Endodermal cell (in vitro differentiated cells): ENCODE measurements around the gene STX8. TPM values are rescaled to one million over a fixed set of nuclear protein-coding genes. Genes with fewer than 3 reads are reported as not detected.

Source experiments
- DNase-seq: peaks from one replicate; pipeline ENCODE4 v3.0.0-alpha.2; 2017
- H3K27ac ChIP-seq: 2 replicates; pipeline ENCODE4 v1.5.1; 2013; ENCODE audit warnings: mild to moderate bottlenecking, low read depth, low read length, moderate library complexity
- H3K27me3 ChIP-seq: 2 replicates; pipeline ENCODE4 v1.6.1; 2013; ENCODE audit warnings: mild to moderate bottlenecking, low read length, moderate library complexity; ENCODE audit not compliant: insufficient read depth, control insufficient read depth, poor library complexity, severe bottlenecking
- H3K36me3 ChIP-seq: 2 replicates; pipeline ENCODE4 v1.7.0; 2013; ENCODE audit warnings: mild to moderate bottlenecking, low read length, moderate library complexity; ENCODE audit not compliant: control insufficient read depth, insufficient read depth
- H3K4me1 ChIP-seq: one replicate; pipeline ENCODE4 v1.7.0; 2013; ENCODE audit warnings: low read length; ENCODE audit not compliant: control insufficient read depth, insufficient read depth
- H3K4me3 ChIP-seq: 2 replicates; pipeline ENCODE4 v1.5.1; 2013; ENCODE audit warnings: mild to moderate bottlenecking, low read length, moderate library complexity
- H3K9ac ChIP-seq: 2 replicates; pipeline ENCODE4 v1.6.1; 2013; ENCODE audit warnings: mild to moderate bottlenecking, low read length, moderate library complexity; ENCODE audit not compliant: poor library complexity, severe bottlenecking; ENCODE audit errors: extremely low read depth
- H3K9me3 ChIP-seq: 2 replicates; pipeline ENCODE4 v1.6.1; 2013; ENCODE audit warnings: mild to moderate bottlenecking, low read length, moderate library complexity; ENCODE audit not compliant: control insufficient read depth
- H3K27ac Mint-ChIP-seq: 2 replicates; pipeline ENCODE4 v1.8.0; 2020; ENCODE audit warnings: mixed read lengths
- H3K27me3 Mint-ChIP-seq: 2 replicates; pipeline ENCODE4 v1.8.0; 2021; ENCODE audit warnings: mild to moderate bottlenecking, mixed read lengths; ENCODE audit not compliant: insufficient read depth
- H3K36me3 Mint-ChIP-seq: 2 replicates; pipeline ENCODE4 v1.8.0; 2020; ENCODE audit warnings: low read depth, mixed read lengths
- H3K4me1 Mint-ChIP-seq: 2 replicates; pipeline ENCODE4 v1.8.0; 2020; ENCODE audit warnings: mixed read lengths
- H3K4me3 Mint-ChIP-seq: 2 replicates; pipeline ENCODE4 v1.8.0; 2020; ENCODE audit warnings: mild to moderate bottlenecking, moderate library complexity, mixed read lengths
- H3K9me3 Mint-ChIP-seq: 2 replicates; pipeline ENCODE4 v1.8.0; 2020; ENCODE audit warnings: mild to moderate bottlenecking, mixed read lengths
- WGBS, 2 experiments: methylation state at CpG; one replicate each; pipeline versions ENCODE4 v1.1.5 to v1.1.7; 2013; ENCODE audit warnings: missing lambda C conversion rate in 2 of 2, mixed read lengths in 1 of 2; ENCODE audit not compliant: insufficient coverage in 1 of 2, insufficient read length in 1 of 2; 5-methylcytosine and 5-hydroxymethylcytosine counted together
- total RNA-seq, 2 donors: library from RNA; stranded (reverse); fragmentation: NEBNext Ultra II Directional in 1 of 2; extraction: Animal tissue kit (Norgen Biotek cat#: 25700) in 1 of 2; gene quantifications; 2 replicates in 1 of 2; 3 replicates in 1 of 2; pipeline ENCODE4 v1.2.1, GENCODE V29; 2021
- TF ChIP-seq, protein P1 (sequence below): fragments of 200-600 bp; sonication (generic); conservative IDR thresholded peaks from 2 replicates; pipeline ENCODE4 v1.5.0; 2021; ENCODE audit warnings: antibody characterized with exemption, mild to moderate bottlenecking

Gene STX8
- total RNA-seq, 2 donors from 2014 or later: 82.5 to 98.2 TPM

GRCh38 chr17:9211133-9211765, 364.4 kb downstream of the STX8 start:
- Mint-ChIP-seq H3K9me3 (peaks cover 17% of the 10 kb centered on the region), H3K27ac (no peak overlapping the region), H3K4me1 (no peaks in the 10 kb centered on the region), H3K27me3 (peaks cover 2% of the 10 kb centered on the region), H3K4me3 (no peak overlapping the region), H3K36me3 (peaks cover 31% of the 10 kb centered on the region)
- H3K9me3 ChIP-seq: peaks cover 24% of the 10 kb centered on the region
- H3K9ac ChIP-seq: no peak overlapping the region
- 82 to 83% methylated on average over 12 to 13 of the region's 13 CpGs for WGBS, 2 experiments
- no peak overlapping the region for H3K27ac ChIP-seq
- peak; percentile 67 for DNase-seq
- H3K4me3 ChIP-seq: no peak overlapping the region
- no peaks in the 10 kb centered on the region for H3K27me3 ChIP-seq
- TF ChIP-seq, protein P1, sequence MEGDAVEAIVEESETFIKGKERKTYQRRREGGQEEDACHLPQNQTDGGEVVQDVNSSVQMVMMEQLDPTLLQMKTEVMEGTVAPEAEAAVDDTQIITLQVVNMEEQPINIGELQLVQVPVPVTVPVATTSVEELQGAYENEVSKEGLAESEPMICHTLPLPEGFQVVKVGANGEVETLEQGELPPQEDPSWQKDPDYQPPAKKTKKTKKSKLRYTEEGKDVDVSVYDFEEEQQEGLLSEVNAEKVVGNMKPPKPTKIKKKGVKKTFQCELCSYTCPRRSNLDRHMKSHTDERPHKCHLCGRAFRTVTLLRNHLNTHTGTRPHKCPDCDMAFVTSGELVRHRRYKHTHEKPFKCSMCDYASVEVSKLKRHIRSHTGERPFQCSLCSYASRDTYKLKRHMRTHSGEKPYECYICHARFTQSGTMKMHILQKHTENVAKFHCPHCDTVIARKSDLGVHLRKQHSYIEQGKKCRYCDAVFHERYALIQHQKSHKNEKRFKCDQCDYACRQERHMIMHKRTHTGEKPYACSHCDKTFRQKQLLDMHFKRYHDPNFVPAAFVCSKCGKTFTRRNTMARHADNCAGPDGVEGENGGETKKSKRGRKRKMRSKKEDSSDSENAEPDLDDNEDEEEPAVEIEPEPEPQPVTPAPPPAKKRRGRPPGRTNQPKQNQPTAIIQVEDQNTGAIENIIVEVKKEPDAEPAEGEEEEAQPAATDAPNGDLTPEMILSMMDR: no peak
- no peaks in the 10 kb centered on the region for H3K4me1 ChIP-seq
- H3K36me3 ChIP-seq: peaks cover 28% of the 10 kb centered on the region

DNA sequence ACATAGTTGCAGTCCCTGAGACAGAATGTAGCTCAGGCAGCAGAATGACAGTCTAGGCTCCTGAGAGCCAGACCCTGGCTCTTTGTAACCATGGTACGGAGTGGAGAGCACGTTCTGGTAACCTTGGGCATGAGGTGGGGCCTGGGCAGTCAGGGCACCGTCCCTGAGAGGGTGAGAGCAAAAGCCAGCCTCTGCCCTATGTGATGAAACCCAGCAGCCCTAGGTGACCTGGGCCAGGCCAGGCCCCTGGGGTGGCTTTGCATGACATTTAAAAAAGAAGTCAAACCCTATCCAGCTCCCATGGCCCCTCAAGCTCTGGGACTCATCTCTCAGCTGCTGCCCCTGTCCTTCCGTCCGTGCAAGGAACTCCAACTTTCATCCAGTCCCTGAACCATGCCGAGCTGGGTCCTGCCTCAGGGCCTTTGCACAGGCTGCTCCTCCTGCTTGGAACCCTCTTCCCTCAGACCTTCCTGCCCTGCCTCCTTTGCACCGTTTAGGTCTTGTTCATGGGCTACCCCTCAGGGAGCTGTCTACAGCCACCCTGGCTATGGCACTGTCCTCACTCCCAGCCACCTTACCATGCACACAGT, 365.7 kb downstream of the STX8 start:
- no peak overlapping the region for H3K4me3 Mint-ChIP-seq
- H3K36me3 Mint-ChIP-seq: peaks cover 19% of the 10 kb centered on the region
- peaks cover 2% of the 10 kb centered on the region for H3K27me3 Mint-ChIP-seq
- 93 to 96% methylated on average over 3 to 7 of the region's 7 CpGs for WGBS, 2 experiments
- Histone ChIP-seq H3K27me3 (no peaks in the 10 kb centered on the region), H3K4me3 (no peak overlapping the region), H3K4me1 (no peaks in the 10 kb centered on the region), H3K27ac (no peak overlapping the region), H3K9me3 (peaks cover 10% of the 10 kb centered on the region), H3K9ac (no peak overlapping the region), H3K36me3 (peaks cover 15% of the 10 kb centered on the region)
- no peak overlapping the region for H3K27ac Mint-ChIP-seq
- H3K4me1 Mint-ChIP-seq: peaks cover 8% of the 10 kb centered on the region
- DNase-seq: peak; percentile 33
- TF ChIP-seq, protein P1: no peak
- peaks cover 4% of the 10 kb centered on the region for H3K9me3 Mint-ChIP-seq

DNA sequence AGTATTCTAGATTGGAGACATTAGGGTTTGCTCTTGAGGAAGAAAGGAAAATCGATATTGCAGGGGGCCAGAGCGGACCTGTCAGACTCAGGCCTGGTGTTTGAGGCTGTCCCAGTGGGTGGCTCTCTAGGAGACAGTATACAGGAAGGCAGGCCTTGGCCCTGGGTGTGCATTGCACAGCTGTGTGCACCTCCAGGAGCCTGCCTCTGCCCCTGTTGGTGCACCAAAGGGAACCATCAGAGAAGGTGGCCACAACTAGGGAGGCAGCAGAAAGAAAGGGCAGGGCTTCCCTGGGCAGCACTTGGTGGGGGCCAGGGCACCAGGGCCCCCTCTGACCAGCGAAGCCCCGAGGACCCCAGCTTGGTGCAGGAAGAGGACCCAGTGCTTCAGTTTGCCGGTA, 366.3 kb downstream of the STX8 start:
- Histone ChIP-seq H3K27me3 (no peaks in the 10 kb centered on the region), H3K36me3 (peaks cover 12% of the 10 kb centered on the region), H3K9me3 (peaks cover 5% of the 10 kb centered on the region), H3K4me1 (no peaks in the 10 kb centered on the region), H3K27ac (no peak overlapping the region), H3K4me3 (no peak overlapping the region), H3K9ac (no peak overlapping the region)
- Mint-ChIP-seq H3K4me1 (peaks cover 8% of the 10 kb centered on the region), H3K36me3 (peaks cover 21% of the 10 kb centered on the region), H3K9me3 (peaks cover 2% of the 10 kb centered on the region), H3K27ac (no peak overlapping the region), H3K27me3 (peaks cover 2% of the 10 kb centered on the region), H3K4me3 (no peak overlapping the region)
- TF ChIP-seq, protein P1: no peak
- 93% methylated on average over 3 to 5 of the region's 5 CpGs for WGBS, 2 experiments
- DNase-seq: peak; percentile 34
